AG04450 (cell line): ENCODE results near the gene TMEM26. TPM values are rescaled to one million over a fixed set of nuclear protein-coding genes. Genes with fewer than 3 reads are reported as not detected.
"Not testable (repeated sequence)": the region's sequence is repeated elsewhere in the genome, so short reads cannot be mapped to it uniquely, and the experiment has no call there.

Experiments
- CTCF ChIA-PET: fragments of 300-600, 350-600 bp; formaldehyde crosslinking; extraction: SDS; loops from one replicate; lab custom pipeline; 2022; ENCODE audit warnings: antibody characterized with exemption, inconsistent platforms; lab: Charles Lee
- POLR2A ChIA-PET: fragments of 350-600 bp; formaldehyde crosslinking; extraction: SDS; loops from one replicate; lab custom pipeline; 2021; ENCODE audit warnings: antibody characterized with exemption, inconsistent platforms; lab: Yijun Ruan, JAX
- DNase-seq: peaks from one replicate; pipeline ENCODE4 v3.0.0-alpha.2; 2011; ENCODE audit warnings: low read depth, low spot score
- H3K27ac ChIP-seq: one replicate; pipeline ENCODE4 v1.5.1; 2012; ENCODE audit warnings: low read depth, low read length, control low read depth
- H3K27me3 ChIP-seq: one replicate; pipeline ENCODE4 v1.6.0; 2012; ENCODE audit warnings: low read length; ENCODE audit not compliant: control insufficient read depth, insufficient read depth
- H3K4me3 ChIP-seq: 2 replicates; pipeline ENCODE4 v1.5.1; 2011; ENCODE audit warnings: mild to moderate bottlenecking, low read depth, low read length, control low read depth
- H3K9me3 ChIP-seq: 2 replicates; pipeline ENCODE4 v1.5.1; 2012; ENCODE audit warnings: low read length; ENCODE audit not compliant: control insufficient read depth, insufficient read depth
- CTCF ChIP-seq: IDR thresholded peaks from 2 replicates; pipeline ENCODE4 v1.5.1; 2011; ENCODE audit warnings: low read depth, low read length, control low read depth, inconsistent platforms
- polyA plus RNA-seq: library from polyadenylated mRNA; depleted of rRNA; stranded (reverse); fragments of >200 nt; gene quantifications from 2 replicates; pipeline ENCODE4 v1.2.3, GENCODE V29; 2011

The TMEM26 gene
- polyA plus RNA-seq, 1 experiment: 2.3 TPM

GRCh38 chr10:61397175-61397986 is 55.8 kb downstream of the TMEM26 start:
- Histone ChIP-seq H3K4me3 (no peak overlapping the region), H3K27ac (no peak overlapping the region), H3K9me3 (no peaks in the 10 kb centered on the region), H3K27me3 (no peaks in the 10 kb centered on the region)
- DNase-seq: no peak
- no peak for TF ChIP-seq CTCF
- POLR2A ChIA-PET: no interaction called here
- CTCF ChIA-PET: no interaction called here

- no peaks in the 10 kb centered on the region for H3K9me3 ChIP-seq
- POLR2A ChIA-PET: no interaction called here
- no peak for TF ChIP-seq CTCF
- no peak overlapping the region for H3K4me3 ChIP-seq
- CTCF ChIA-PET: no interaction called here
- no peak for DNase-seq
- no peaks in the 10 kb centered on the region for H3K27me3 ChIP-seq
- no peak overlapping the region for H3K27ac ChIP-seq
These were observed 61.9 kb downstream of the TMEM26 start for GRCh38 chr10:61391281-61391680.

GRCh38 chr10:61390851-61391250 is 62.3 kb downstream of the TMEM26 start:
- Histone ChIP-seq H3K27me3 (no peaks in the 10 kb centered on the region), H3K9me3 (no peaks in the 10 kb centered on the region), H3K27ac (no peak overlapping the region), H3K4me3 (no peak overlapping the region)
- no peak for DNase-seq
- POLR2A ChIA-PET: no interaction called here
- CTCF ChIA-PET: no interaction called here
- no peak for TF ChIP-seq CTCF

- H3K27me3 ChIP-seq: no peaks in the 10 kb centered on the region
- CTCF ChIA-PET: no interaction called here
- no peak for TF ChIP-seq CTCF
- no peaks in the 10 kb centered on the region for H3K9me3 ChIP-seq
- POLR2A ChIA-PET: interaction anchor here (0.7 kb wide), 1 partner anchor 196 kb away, joined by 3 read pairs; no protein-coding TSS in a partner anchor
- H3K4me3 ChIP-seq: no peak overlapping the region
- DNase-seq: no peak
- H3K27ac ChIP-seq: no peak overlapping the region
These were observed 63.3 kb downstream of the TMEM26 start for GRCh38 chr10:61389887-61390286.

GRCh38 chr10:61388986-61389385 is 64.2 kb downstream of the TMEM26 start:
- H3K4me3 ChIP-seq, DNase-seq, H3K9me3 ChIP-seq, POLR2A ChIA-PET, H3K27ac ChIP-seq, H3K27me3 ChIP-seq: not testable (repeated sequence)
- CTCF ChIA-PET: interaction anchor here (0.6 kb wide), 1 partner anchor 274 kb away, joined by 5 read pairs; no protein-coding TSS in a partner anchor
